ENCODE measurements around the gene KIAA0825. TPM values are rescaled to one million over a fixed set of nuclear protein-coding genes. Genes with fewer than 3 reads are reported as not detected.

The KIAA0825 gene
- total RNA-seq, 4 donors from 2014 or later = 0.60 to 2.5 (median 1.6) TPM

GRCh38 chr5:94281236-94281801 is 337.1 kb downstream of the KIAA0825 start:
- intact Hi-C loops (cut with DNase I; ENCODE audit: low total_unique reads) = no loop called here
- in situ Hi-C loops (cut with MboI; ENCODE audit: low sequenced_read_pairs in 4 of 4) = no loop called here

GRCh38 chr5:94276751-94277150 is 341.7 kb downstream of the KIAA0825 start:
- TF ChIP-seq, protein P1, sequence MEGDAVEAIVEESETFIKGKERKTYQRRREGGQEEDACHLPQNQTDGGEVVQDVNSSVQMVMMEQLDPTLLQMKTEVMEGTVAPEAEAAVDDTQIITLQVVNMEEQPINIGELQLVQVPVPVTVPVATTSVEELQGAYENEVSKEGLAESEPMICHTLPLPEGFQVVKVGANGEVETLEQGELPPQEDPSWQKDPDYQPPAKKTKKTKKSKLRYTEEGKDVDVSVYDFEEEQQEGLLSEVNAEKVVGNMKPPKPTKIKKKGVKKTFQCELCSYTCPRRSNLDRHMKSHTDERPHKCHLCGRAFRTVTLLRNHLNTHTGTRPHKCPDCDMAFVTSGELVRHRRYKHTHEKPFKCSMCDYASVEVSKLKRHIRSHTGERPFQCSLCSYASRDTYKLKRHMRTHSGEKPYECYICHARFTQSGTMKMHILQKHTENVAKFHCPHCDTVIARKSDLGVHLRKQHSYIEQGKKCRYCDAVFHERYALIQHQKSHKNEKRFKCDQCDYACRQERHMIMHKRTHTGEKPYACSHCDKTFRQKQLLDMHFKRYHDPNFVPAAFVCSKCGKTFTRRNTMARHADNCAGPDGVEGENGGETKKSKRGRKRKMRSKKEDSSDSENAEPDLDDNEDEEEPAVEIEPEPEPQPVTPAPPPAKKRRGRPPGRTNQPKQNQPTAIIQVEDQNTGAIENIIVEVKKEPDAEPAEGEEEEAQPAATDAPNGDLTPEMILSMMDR (IDR thresholded peaks at IDR 0.05 in 4 of 5, conservative IDR thresholded peaks at IDR 0.05 in 1 of 5) = no peak
- no peak for TF ChIP-seq POLR2A (IDR thresholded peaks at IDR 0.05)
- Histone ChIP-seq H3K27ac (no peak overlapping the region), H3K4me1 (no peaks in the 10 kb centered on the region), H3K4me3 (no peak overlapping the region), H3K27me3 (no peaks in the 10 kb centered on the region), H3K9me3 (no peaks in the 10 kb centered on the region), H3K36me3 (no peaks in the 10 kb centered on the region)
- intact Hi-C loops (cut with DNase I; ENCODE audit: low total_unique reads) = no loop called here
- DNase-seq (no peak), ATAC-seq (no peak)
- in situ Hi-C loops (cut with MboI; ENCODE audit: low sequenced_read_pairs in 4 of 4) = no loop called here

More at GRCh38 chr5:94281236-94281801, 337.1 kb downstream of the KIAA0825 start:
- no peak overlapping the region for H3K27ac ChIP-seq
- H3K4me1 ChIP-seq = no peaks in the 10 kb centered on the region
- no peaks in the 10 kb centered on the region for H3K27me3 ChIP-seq
- TF ChIP-seq, protein P1 (IDR thresholded peaks at IDR 0.05 in 4 of 5, conservative IDR thresholded peaks at IDR 0.05 in 1 of 5) = no peak
- no peak for TF ChIP-seq POLR2A (IDR thresholded peaks at IDR 0.05)
- H3K9me3 ChIP-seq = no peaks in the 10 kb centered on the region
- H3K4me3 ChIP-seq = no peak overlapping the region
- DNase-seq (no peak), ATAC-seq (no peak)
- no peaks in the 10 kb centered on the region for H3K36me3 ChIP-seq

DNA sequence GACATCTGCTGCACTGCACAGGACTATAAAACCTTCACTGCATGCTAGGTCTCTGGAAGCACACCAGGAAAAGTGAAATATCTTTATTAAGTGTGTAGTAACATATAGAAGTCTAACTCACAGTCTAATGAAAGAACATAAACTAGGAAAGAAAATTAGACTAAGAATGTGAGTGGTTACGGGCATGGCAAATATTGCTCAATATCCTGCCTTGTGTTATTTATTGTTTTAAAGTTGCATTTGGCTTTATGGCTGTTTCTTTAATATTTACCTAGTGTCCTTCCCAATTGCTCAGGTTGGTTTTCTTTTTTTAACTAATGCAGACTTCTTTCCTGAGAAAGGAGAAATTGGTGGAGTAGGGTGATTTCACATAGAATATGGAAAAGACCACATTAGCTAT is 342.4 kb downstream of the KIAA0825 start:
- Histone ChIP-seq H3K4me3 (no peak overlapping the region), H3K27ac (no peak overlapping the region), H3K27me3 (no peaks in the 10 kb centered on the region), H3K9me3 (no peaks in the 10 kb centered on the region), H3K4me1 (no peaks in the 10 kb centered on the region), H3K36me3 (no peaks in the 10 kb centered on the region)
- no peak for DNase-seq
- intact Hi-C loops (cut with DNase I; ENCODE audit: low total_unique reads) (no loop called here), in situ Hi-C loops (cut with MboI; ENCODE audit: low sequenced_read_pairs in 4 of 4) (no loop called here)
- TF ChIP-seq POLR2A (IDR thresholded peaks at IDR 0.05) = no peak
- TF ChIP-seq, protein P1 (IDR thresholded peaks at IDR 0.05 in 4 of 5, conservative IDR thresholded peaks at IDR 0.05 in 1 of 5) = no peak
- no peak for ATAC-seq

- in situ Hi-C loops (cut with MboI; ENCODE audit: low sequenced_read_pairs in 4 of 4) = no loop called here
- no peak for ATAC-seq
- Histone ChIP-seq H3K9me3 (peaks cover 0 to 8% (median 0%) of the 10 kb centered on the region in 3 donors), H3K27me3 (no peaks in the 10 kb centered on the region), H3K4me1 (no peaks in the 10 kb centered on the region), H3K4me3 (no peak overlapping the region), H3K36me3 (no peaks in the 10 kb centered on the region), H3K27ac (no peak overlapping the region)
- no peak for DNase-seq
- intact Hi-C loops (cut with DNase I; ENCODE audit: low total_unique reads) = no loop called here
- TF ChIP-seq, protein P1 (IDR thresholded peaks at IDR 0.05 in 4 of 5, conservative IDR thresholded peaks at IDR 0.05 in 1 of 5) = no peak
Measured at GRCh38 chr5:94274707-94275106, 343.7 kb downstream of the KIAA0825 start.

DNA sequence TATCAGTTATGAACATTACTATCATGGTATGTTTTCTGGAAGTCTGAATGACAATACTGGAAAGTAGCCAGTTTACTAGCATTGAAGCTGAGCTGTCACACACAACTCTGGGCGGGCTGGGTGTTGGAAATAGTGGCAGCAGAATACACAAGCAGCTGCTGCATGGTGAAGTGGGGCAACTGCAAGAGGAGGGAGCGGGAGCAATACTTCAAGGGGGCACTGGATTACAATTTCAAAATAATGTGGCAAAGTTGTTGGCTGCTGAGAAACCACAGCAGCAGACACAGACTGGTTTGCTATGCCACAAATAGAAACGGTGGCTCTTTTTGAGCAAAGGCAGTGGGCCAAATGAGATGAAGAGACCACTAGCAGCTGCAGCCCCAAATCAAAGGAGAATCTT is 350.2 kb downstream of the KIAA0825 start:
- intact Hi-C loops (cut with DNase I; ENCODE audit: low total_unique reads) = no loop called here
- Histone ChIP-seq H3K36me3 (no peaks in the 10 kb centered on the region), H3K27ac (no peak overlapping the region), H3K4me3 (no peak overlapping the region), H3K4me1 (no peaks in the 10 kb centered on the region), H3K9me3 (peaks cover 0 to 8% (median 0%) of the 10 kb centered on the region in 3 donors), H3K27me3 (no peaks in the 10 kb centered on the region)
- ATAC-seq (no peak), DNase-seq (no peak)
- in situ Hi-C loops (cut with MboI; ENCODE audit: low sequenced_read_pairs in 4 of 4) = no loop called here
- TF ChIP-seq POLR2A (IDR thresholded peaks at IDR 0.05) = no peak
- TF ChIP-seq, protein P1 (IDR thresholded peaks at IDR 0.05 in 4 of 5, conservative IDR thresholded peaks at IDR 0.05 in 1 of 5) = no peak
